Measurements from ENCODE around the gene CREBL2. TPM values are rescaled to one million over a fixed set of nuclear protein-coding genes. Genes with fewer than 3 reads are reported as not detected.

Gene CREBL2
- polyA plus RNA-seq (2011; rRNA removed) (15.4 and 25.6 TPM in 2 replicates), polyA minus RNA-seq (2011; rRNA and poly(A)+ RNA removed) (8.5 and 10.9 TPM in 2 replicates)

DNA sequence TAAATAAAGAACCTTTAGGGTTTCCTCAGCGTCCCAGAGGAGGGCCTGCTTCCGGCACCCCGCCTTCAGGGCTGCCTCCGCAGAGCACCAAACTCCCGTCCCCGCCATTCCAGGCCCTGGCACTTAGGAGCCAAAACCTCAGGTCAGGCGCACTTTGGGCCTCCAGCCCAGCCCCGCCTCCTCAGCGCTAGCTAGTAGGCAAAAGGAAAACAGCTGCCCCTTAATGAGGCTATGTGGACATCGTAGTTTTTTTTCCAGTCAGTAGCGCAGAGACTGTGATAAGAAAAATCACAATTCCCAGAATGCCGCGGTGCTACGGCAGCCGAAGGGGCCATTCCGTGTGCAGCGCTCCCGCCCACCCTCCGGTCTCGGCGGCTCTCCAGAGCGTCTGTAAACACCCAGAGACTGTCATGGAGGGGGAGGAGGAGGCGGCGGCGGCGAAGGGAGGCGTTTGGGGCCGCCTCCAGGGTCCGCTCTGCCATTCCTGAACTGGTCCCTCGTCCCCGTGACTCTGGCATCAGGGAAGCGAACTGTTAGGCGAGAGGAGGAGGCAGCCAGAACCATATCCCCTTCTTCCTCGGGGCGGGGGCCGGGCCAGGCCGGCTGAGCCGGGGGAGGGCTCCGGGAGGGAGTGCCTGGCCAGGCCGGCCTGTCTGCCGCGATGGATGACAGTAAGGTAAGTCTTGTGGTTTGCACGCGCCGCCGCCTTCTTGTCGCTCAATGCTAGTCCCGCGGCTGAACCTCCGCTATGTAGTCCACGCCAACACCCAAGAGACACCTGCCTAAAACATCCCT, at the start of gene CREBL2:
Gene CREBL2 (plus strand): TSS at position 365 of the 795 bp plus-strand sequence. CDS start 297 bp downstream, at position 662.
- POLR2A ChIA-PET = no interaction called here
- H3K4me3 ChIP-seq (ENCODE audit: low read depth, low read length) = peak within 1 kb of the TSS; percentile 85
- TF ChIP-seq, protein P1, sequence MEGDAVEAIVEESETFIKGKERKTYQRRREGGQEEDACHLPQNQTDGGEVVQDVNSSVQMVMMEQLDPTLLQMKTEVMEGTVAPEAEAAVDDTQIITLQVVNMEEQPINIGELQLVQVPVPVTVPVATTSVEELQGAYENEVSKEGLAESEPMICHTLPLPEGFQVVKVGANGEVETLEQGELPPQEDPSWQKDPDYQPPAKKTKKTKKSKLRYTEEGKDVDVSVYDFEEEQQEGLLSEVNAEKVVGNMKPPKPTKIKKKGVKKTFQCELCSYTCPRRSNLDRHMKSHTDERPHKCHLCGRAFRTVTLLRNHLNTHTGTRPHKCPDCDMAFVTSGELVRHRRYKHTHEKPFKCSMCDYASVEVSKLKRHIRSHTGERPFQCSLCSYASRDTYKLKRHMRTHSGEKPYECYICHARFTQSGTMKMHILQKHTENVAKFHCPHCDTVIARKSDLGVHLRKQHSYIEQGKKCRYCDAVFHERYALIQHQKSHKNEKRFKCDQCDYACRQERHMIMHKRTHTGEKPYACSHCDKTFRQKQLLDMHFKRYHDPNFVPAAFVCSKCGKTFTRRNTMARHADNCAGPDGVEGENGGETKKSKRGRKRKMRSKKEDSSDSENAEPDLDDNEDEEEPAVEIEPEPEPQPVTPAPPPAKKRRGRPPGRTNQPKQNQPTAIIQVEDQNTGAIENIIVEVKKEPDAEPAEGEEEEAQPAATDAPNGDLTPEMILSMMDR (IDR thresholded peaks at IDR 0.05; ENCODE audit: insufficient read depth, low read depth, low read length) = no peak
- DNase-seq (ENCODE audit: low read depth) = peak; percentile 84
- H3K27me3 ChIP-seq (ENCODE audit: control insufficient read depth, insufficient read depth, low read length) = no peaks in the 10 kb centered on the region
- H3K36me3 ChIP-seq (ENCODE audit: control insufficient read depth, insufficient read depth, low read length) = no peaks in the 10 kb centered on the region
- CTCF ChIA-PET = interaction anchor here (0.6 to 1.6 kb wide), 6 partner anchors 19 to 532 kb away, joined by 3 to 4 read pairs (median 3); no protein-coding TSS in a partner anchor

GRCh38 chr12:12562016-12562483, 49.6 kb upstream of the CREBL2 start:
- no peaks in the 10 kb centered on the region for H3K36me3 ChIP-seq (ENCODE audit: control insufficient read depth, insufficient read depth, low read length)
- TF ChIP-seq, protein P1 (IDR thresholded peaks at IDR 0.05; ENCODE audit: insufficient read depth, low read depth, low read length) = no peak
- no peaks in the 10 kb centered on the region for H3K27me3 ChIP-seq (ENCODE audit: control insufficient read depth, insufficient read depth, low read length)
- no peak for DNase-seq (ENCODE audit: low read depth)
- ChIA-PET POLR2A (no interaction called here), CTCF (interaction anchor here (0.5 to 1.9 kb wide), 4 partner anchors 128 to 177 kb away, joined by 3 to 6 read pairs (median 3); no protein-coding TSS in a partner anchor)
- peak overlapping the region; percentile 82 for H3K4me3 ChIP-seq (ENCODE audit: low read depth, low read length)

GRCh38 chr12:12562585-12563261, 49.0 kb upstream of the CREBL2 start, which contains the start of gene DUSP16:
TSS of gene DUSP16 (minus strand) at chr12:12562863. CDS start at chr12:12521098, 41,765 bp downstream.
- POLR2A ChIA-PET = interaction anchor here (0.6 kb wide), 1 partner anchor 14 kb away, joined by 3 read pairs; no protein-coding TSS in a partner anchor

GRCh38 chr12:12563290-12563928, 48.3 kb upstream of the CREBL2 start:
- H3K36me3 ChIP-seq (ENCODE audit: control insufficient read depth, insufficient read depth, low read length) = no peaks in the 10 kb centered on the region
- CTCF ChIA-PET = interaction anchor here (0.7 to 2.6 kb wide), 25 partner anchors 9 to 193 kb away, joined by 3 to 35 read pairs (median 4); no protein-coding TSS in a partner anchor
- no peak for DNase-seq (ENCODE audit: low read depth)
- POLR2A ChIA-PET = no interaction called here
- peak overlapping the region; percentile 82 for H3K4me3 ChIP-seq (ENCODE audit: low read depth, low read length)
- H3K27me3 ChIP-seq (ENCODE audit: control insufficient read depth, insufficient read depth, low read length) = no peaks in the 10 kb centered on the region
- TF ChIP-seq, protein P1 (IDR thresholded peaks at IDR 0.05; ENCODE audit: insufficient read depth, low read depth, low read length) = no peak

More at GRCh38 chr12:12562585-12563261, 49.0 kb upstream of the CREBL2 start, which contains the start of gene DUSP16:
- Histone ChIP-seq H3K36me3 (ENCODE audit: control insufficient read depth, insufficient read depth, low read length) (no peaks in the 10 kb centered on the region), H3K27me3 (ENCODE audit: control insufficient read depth, insufficient read depth, low read length) (no peaks in the 10 kb centered on the region), H3K4me3 (ENCODE audit: low read depth, low read length) (peak within 1 kb of the TSS; percentile 82)
- TF ChIP-seq, protein P1 (IDR thresholded peaks at IDR 0.05; ENCODE audit: insufficient read depth, low read depth, low read length) = peak; percentile 16; the same call in 1 of the 2 replicates
- DNase-seq (ENCODE audit: low read depth) = peak; percentile 88
- CTCF ChIA-PET = interaction anchor here (0.5 to 2.6 kb wide), 20 partner anchors 8 to 192 kb away, joined by 3 to 35 read pairs (median 4); no protein-coding TSS in a partner anchor

Measured in BJ (cell line).